Measurements from ENCODE around the gene GBA2.

GBA2 gene

GRCh38 chr9:35748858-35749514 lies at the start of gene GBA2, which contains the start of gene RGP1:
Gene GBA2, minus strand, starts transcription at chr9:35749228. Its CDS starts 524 bp downstream, at chr9:35748704.
Gene RGP1, plus strand, starts transcription at chr9:35749287. Its CDS starts 469 bp downstream, at chr9:35749756.
- H3K36me3 ChIP-seq (ENCODE audit: control insufficient read depth, low read depth, low read length), result peaks cover 37% of the 10 kb centered on the region
- H3K27ac ChIP-seq (ENCODE audit: low read length), result no peak within 1 kb of the TSS
- H3K9me3 ChIP-seq (ENCODE audit: control insufficient read depth, low read depth, low read length), result no peaks in the 10 kb centered on the region
- peak within 1 kb of the TSS; percentile 56 for H3K9ac ChIP-seq (ENCODE audit: low read length)
- H3K4me1 ChIP-seq (ENCODE audit: control insufficient read depth, low read depth, low read length), result peaks cover 4% of the 10 kb centered on the region
- no peaks in the 10 kb centered on the region for H3K27me3 ChIP-seq (ENCODE audit: control insufficient read depth, insufficient read depth, low read length)
- peak within 1 kb of the TSS; percentile 86 for H3K4me3 ChIP-seq (ENCODE audit: low read length)

GRCh38 chr9:35797311-35798109 lies 48.5 kb upstream of the GBA2 start:
- no peaks in the 10 kb centered on the region for H3K27me3 ChIP-seq (ENCODE audit: control insufficient read depth, insufficient read depth, low read length)
- H3K4me1 ChIP-seq (ENCODE audit: control insufficient read depth, low read depth, low read length), result no peaks in the 10 kb centered on the region
- H3K9ac ChIP-seq (ENCODE audit: low read length), result no peak overlapping the region
- no peaks in the 10 kb centered on the region for H3K36me3 ChIP-seq (ENCODE audit: control insufficient read depth, low read depth, low read length)
- H3K4me3 ChIP-seq (ENCODE audit: low read length), result no peak overlapping the region
- H3K9me3 ChIP-seq (ENCODE audit: control insufficient read depth, low read depth, low read length), result no peaks in the 10 kb centered on the region
- H3K27ac ChIP-seq (ENCODE audit: low read length), result no peak overlapping the region

GRCh38 chr9:35795695-35796094 lies 46.7 kb upstream of the GBA2 start:
- Histone ChIP-seq H3K27ac (ENCODE audit: low read length) (no peak overlapping the region), H3K9ac (ENCODE audit: low read length) (no peak overlapping the region), H3K4me3 (ENCODE audit: low read length) (no peak overlapping the region), H3K9me3 (ENCODE audit: control insufficient read depth, low read depth, low read length) (no peaks in the 10 kb centered on the region), H3K4me1 (ENCODE audit: control insufficient read depth, low read depth, low read length) (peaks cover 4% of the 10 kb centered on the region), H3K27me3 (ENCODE audit: control insufficient read depth, insufficient read depth, low read length) (peaks cover 4% of the 10 kb centered on the region), H3K36me3 (ENCODE audit: control insufficient read depth, low read depth, low read length) (no peaks in the 10 kb centered on the region)

GRCh38 chr9:35793461-35793860 lies 44.4 kb upstream of the GBA2 start:
- H3K9ac ChIP-seq (ENCODE audit: low read length), result no peak overlapping the region

GRCh38 chr9:35792826-35793225 lies 43.8 kb upstream of the GBA2 start:
- Histone ChIP-seq H3K4me1 (ENCODE audit: control insufficient read depth, low read depth, low read length) (peaks cover 12% of the 10 kb centered on the region), H3K9me3 (ENCODE audit: control insufficient read depth, low read depth, low read length) (no peaks in the 10 kb centered on the region), H3K27ac (ENCODE audit: low read length) (no peak overlapping the region), H3K9ac (ENCODE audit: low read length) (no peak overlapping the region), H3K36me3 (ENCODE audit: control insufficient read depth, low read depth, low read length) (no peaks in the 10 kb centered on the region), H3K27me3 (ENCODE audit: control insufficient read depth, insufficient read depth, low read length) (peaks cover 7% of the 10 kb centered on the region), H3K4me3 (ENCODE audit: low read length) (no peak overlapping the region)

More at GRCh38 chr9:35793461-35793860, 44.4 kb upstream of the GBA2 start:
- Histone ChIP-seq H3K9me3 (ENCODE audit: control insufficient read depth, low read depth, low read length) (no peaks in the 10 kb centered on the region), H3K4me3 (ENCODE audit: low read length) (no peak overlapping the region), H3K27ac (ENCODE audit: low read length) (no peak overlapping the region), H3K27me3 (ENCODE audit: control insufficient read depth, insufficient read depth, low read length) (peaks cover 7% of the 10 kb centered on the region), H3K36me3 (ENCODE audit: control insufficient read depth, low read depth, low read length) (no peaks in the 10 kb centered on the region), H3K4me1 (ENCODE audit: control insufficient read depth, low read depth, low read length) (peaks cover 12% of the 10 kb centered on the region)

GRCh38 chr9:35792024-35792813 lies 43.2 kb upstream of the GBA2 start:
- Histone ChIP-seq H3K9me3 (ENCODE audit: control insufficient read depth, low read depth, low read length) (no peaks in the 10 kb centered on the region), H3K27ac (ENCODE audit: low read length) (no peak overlapping the region), H3K4me1 (ENCODE audit: control insufficient read depth, low read depth, low read length) (peaks cover 12% of the 10 kb centered on the region), H3K27me3 (ENCODE audit: control insufficient read depth, insufficient read depth, low read length) (peaks cover 7% of the 10 kb centered on the region), H3K9ac (ENCODE audit: low read length) (no peak overlapping the region), H3K36me3 (ENCODE audit: control insufficient read depth, low read depth, low read length) (no peaks in the 10 kb centered on the region), H3K4me3 (ENCODE audit: low read length) (peak overlapping the region; percentile 61)

GRCh38 chr9:35791297-35791921 lies 42.4 kb upstream of the GBA2 start, which contains the start of gene NPR2:
Gene NPR2, plus strand, starts transcription at chr9:35791591. Its CDS starts 818 bp downstream, at chr9:35792409.
- H3K27me3 ChIP-seq (ENCODE audit: control insufficient read depth, insufficient read depth, low read length), result peaks cover 7% of the 10 kb centered on the region
- H3K4me3 ChIP-seq (ENCODE audit: low read length), result peak within 1 kb of the TSS; percentile 61
- peak within 1 kb of the TSS; percentile 26 for H3K9ac ChIP-seq (ENCODE audit: low read length)
- no peak within 1 kb of the TSS for H3K27ac ChIP-seq (ENCODE audit: low read length)
- no peaks in the 10 kb centered on the region for H3K36me3 ChIP-seq (ENCODE audit: control insufficient read depth, low read depth, low read length)
- no peaks in the 10 kb centered on the region for H3K9me3 ChIP-seq (ENCODE audit: control insufficient read depth, low read depth, low read length)
- peaks cover 12% of the 10 kb centered on the region for H3K4me1 ChIP-seq (ENCODE audit: control insufficient read depth, low read depth, low read length)

- H3K4me3 ChIP-seq (ENCODE audit: low read length), result peak overlapping the region; percentile 48
- peaks cover 7% of the 10 kb centered on the region for H3K27me3 ChIP-seq (ENCODE audit: control insufficient read depth, insufficient read depth, low read length)
- no peaks in the 10 kb centered on the region for H3K36me3 ChIP-seq (ENCODE audit: control insufficient read depth, low read depth, low read length)
- H3K9ac ChIP-seq (ENCODE audit: low read length), result peak overlapping the region; percentile 26
- H3K4me1 ChIP-seq (ENCODE audit: control insufficient read depth, low read depth, low read length), result peaks cover 12% of the 10 kb centered on the region
- no peak overlapping the region for H3K27ac ChIP-seq (ENCODE audit: low read length)
- no peaks in the 10 kb centered on the region for H3K9me3 ChIP-seq (ENCODE audit: control insufficient read depth, low read depth, low read length)
Measured at GRCh38 chr9:35790385-35791296, 41.6 kb upstream of the GBA2 start.

- no peak overlapping the region for H3K9ac ChIP-seq (ENCODE audit: low read length)
- no peak overlapping the region for H3K27ac ChIP-seq (ENCODE audit: low read length)
- H3K4me1 ChIP-seq (ENCODE audit: control insufficient read depth, low read depth, low read length), result peaks cover 12% of the 10 kb centered on the region
Measured at GRCh38 chr9:35790025-35790384, 41.0 kb upstream of the GBA2 start.

GRCh38 chr9:35789541-35789940 lies 40.5 kb upstream of the GBA2 start:
- no peaks in the 10 kb centered on the region for H3K9me3 ChIP-seq (ENCODE audit: control insufficient read depth, low read depth, low read length)
- peaks cover 12% of the 10 kb centered on the region for H3K4me1 ChIP-seq (ENCODE audit: control insufficient read depth, low read depth, low read length)
- H3K9ac ChIP-seq (ENCODE audit: low read length), result no peak overlapping the region
- no peak overlapping the region for H3K27ac ChIP-seq (ENCODE audit: low read length)
- no peak overlapping the region for H3K4me3 ChIP-seq (ENCODE audit: low read length)
- peaks cover 7% of the 10 kb centered on the region for H3K27me3 ChIP-seq (ENCODE audit: control insufficient read depth, insufficient read depth, low read length)
- H3K36me3 ChIP-seq (ENCODE audit: control insufficient read depth, low read depth, low read length), result no peaks in the 10 kb centered on the region

More at GRCh38 chr9:35790025-35790384, 41.0 kb upstream of the GBA2 start:
- Histone ChIP-seq H3K27me3 (ENCODE audit: control insufficient read depth, insufficient read depth, low read length) (peaks cover 7% of the 10 kb centered on the region), H3K4me3 (ENCODE audit: low read length) (no peak overlapping the region), H3K9me3 (ENCODE audit: control insufficient read depth, low read depth, low read length) (no peaks in the 10 kb centered on the region), H3K36me3 (ENCODE audit: control insufficient read depth, low read depth, low read length) (no peaks in the 10 kb centered on the region)

Data from iPS-18a (cell line).